Liver (tissue), 9 donors: ENCODE data around the gene PRMT7. TPM values are rescaled to one million over a fixed set of nuclear protein-coding genes. Genes with fewer than 3 reads are reported as not detected.

Experiments
- DNase-seq: peaks from one replicate; pipeline ENCODE4 v3.0.0-alpha.2; 2017; ENCODE audit warnings: low spot score
- H3K27ac ChIP-seq, 2 donors: one replicate each; pipeline ENCODE4 v1.7.0; 2013; ENCODE audit warnings: inconsistent platforms in 2 of 2, low read length in 2 of 2, control low read depth in 1 of 2, low read depth in 1 of 2, mild to moderate bottlenecking in 1 of 2
- H3K27me3 ChIP-seq, 4 donors: one replicate each; pipeline versions ENCODE4 v1.6.1 to v1.7.0; 2013; ENCODE audit warnings: low read length in 3 of 4, inconsistent platforms in 1 of 4, mild to moderate bottlenecking in 1 of 4, moderate library complexity in 1 of 4; ENCODE audit not compliant: control insufficient read depth in 4 of 4, insufficient read depth in 4 of 4
- H3K36me3 ChIP-seq, 4 donors: one replicate each; pipeline versions ENCODE4 v1.6.1 to v1.7.0; 2013; ENCODE audit warnings: low read length in 3 of 4, mild to moderate bottlenecking in 3 of 4, low read depth in 1 of 4, moderate library complexity in 1 of 4; ENCODE audit not compliant: control insufficient read depth in 4 of 4, insufficient read depth in 3 of 4
- H3K4me1 ChIP-seq, 4 donors: one replicate each; pipeline versions ENCODE4 v1.6.1 to v1.7.0; 2013; ENCODE audit warnings: low read length in 3 of 4, mild to moderate bottlenecking in 3 of 4, moderate library complexity in 1 of 4; ENCODE audit not compliant: control insufficient read depth in 4 of 4, insufficient read depth in 4 of 4
- H3K4me3 ChIP-seq, 3 donors: one replicate each; pipeline versions ENCODE4 v1.6.1 to v1.7.0; 2013; ENCODE audit warnings: low read length in 3 of 3, control low read depth in 1 of 3, low read depth in 1 of 3, mild to moderate bottlenecking in 1 of 3
- H3K9ac ChIP-seq, 2 donors: one replicate each; pipeline ENCODE4 v1.7.0; 2013; ENCODE audit warnings: low read length in 2 of 2, mild to moderate bottlenecking in 2 of 2, moderate library complexity in 2 of 2, control low read depth in 1 of 2, low read depth in 1 of 2
- H3K9me3 ChIP-seq, 4 donors: one replicate each; pipeline versions ENCODE4 v1.6.1 to v1.7.0; 2013; ENCODE audit warnings: low read length in 3 of 4; ENCODE audit not compliant: control insufficient read depth in 4 of 4
- ATF3 ChIP-seq: IDR thresholded peaks from 2 replicates; pipeline ENCODE4 v1.6.1; 2016; ENCODE audit warnings: antibody characterized with exemption
- CTCF ChIP-seq: fragments of 150-350 bp; IDR thresholded peaks from 2 replicates; pipeline ENCODE4 v1.5.1; 2017; ENCODE audit warnings: improper control_type of control experiment, low read depth, low read length; ENCODE audit not compliant: missing input control
- EGR1 ChIP-seq, 2 donors: IDR thresholded peaks; 2 replicates each; pipeline ENCODE4 v1.6.1; 2016 to 2018; ENCODE audit warnings: antibody characterized with exemption in 2 of 2, low read depth in 2 of 2
- FOXA1 ChIP-seq: IDR thresholded peaks from 2 replicates; pipeline ENCODE4 v1.6.1; 2016; ENCODE audit warnings: antibody characterized with exemption
- FOXA2 ChIP-seq: IDR thresholded peaks from 2 replicates; pipeline ENCODE4 v1.6.1; 2016; ENCODE audit warnings: antibody characterized with exemption
- GABPA ChIP-seq, 2 donors: IDR thresholded peaks in 1 of 2; conservative IDR thresholded peaks in 1 of 2; 2 replicates each; pipeline ENCODE4 v1.6.1; 2016; ENCODE audit warnings: antibody characterized with exemption in 2 of 2, mild to moderate bottlenecking in 1 of 2, moderate library complexity in 1 of 2
- HNF4A ChIP-seq, 2 donors: conservative IDR thresholded peaks; 2 replicates each; pipeline ENCODE4 v1.6.1; 2016; ENCODE audit warnings: antibody characterized with exemption in 2 of 2, mild to moderate bottlenecking in 2 of 2
- HNF4G ChIP-seq: IDR thresholded peaks from 2 replicates; pipeline ENCODE4 v1.6.1; 2016; ENCODE audit warnings: antibody characterized with exemption
- JUND ChIP-seq, 2 donors: IDR thresholded peaks; 2 replicates each; pipeline ENCODE4 v1.6.1; 2016; ENCODE audit warnings: antibody characterized with exemption in 2 of 2
- MAX ChIP-seq: IDR thresholded peaks from 2 replicates; pipeline ENCODE4 v1.6.1; 2016; ENCODE audit warnings: antibody characterized with exemption
- NR2F2 ChIP-seq: IDR thresholded peaks from 2 replicates; pipeline ENCODE4 v1.6.1; 2016; ENCODE audit warnings: antibody characterized with exemption
- RAD21 ChIP-seq, 2 donors: IDR thresholded peaks; 2 replicates each; pipeline ENCODE4 v1.6.1; 2016; ENCODE audit warnings: antibody characterized with exemption in 2 of 2, mild to moderate bottlenecking in 2 of 2
- REST ChIP-seq: IDR thresholded peaks from 2 replicates; pipeline ENCODE4 v1.6.1; 2016; ENCODE audit warnings: antibody characterized with exemption, mild to moderate bottlenecking
- RXRA ChIP-seq, 2 donors: IDR thresholded peaks; 2 replicates each; pipeline ENCODE4 v1.6.1; 2017 to 2018; ENCODE audit warnings: antibody characterized with exemption in 2 of 2, mild to moderate bottlenecking in 1 of 2
- SP1 ChIP-seq: IDR thresholded peaks from 2 replicates; pipeline ENCODE4 v1.6.1; 2018; ENCODE audit warnings: antibody characterized with exemption, mild to moderate bottlenecking
- TAF1 ChIP-seq: conservative IDR thresholded peaks from 2 replicates; pipeline ENCODE4 v1.6.1; 2016; ENCODE audit warnings: antibody characterized with exemption, mild to moderate bottlenecking
- YY1 ChIP-seq: IDR thresholded peaks from 2 replicates; pipeline ENCODE4 v1.6.1; 2016; ENCODE audit warnings: antibody characterized with exemption, mild to moderate bottlenecking
- ZBTB33 ChIP-seq: IDR thresholded peaks from 2 replicates; pipeline ENCODE4 v1.6.1; 2016; ENCODE audit warnings: antibody characterized with exemption
- WGBS: extraction: QIAGEN DNeasy Blood & Tissue Kit; methylation state at CpG from one replicate; pipeline ENCODE4 v1.1.7; 2013; 5-methylcytosine and 5-hydroxymethylcytosine counted together
- polyA plus RNA-seq, 2 donors: library from polyadenylated mRNA; stranded (reverse) in 1 of 2; unstranded in 1 of 2; fragments of 200-250 nt in 1 of 2; fragments of >200 nt in 1 of 2; fragmentation: Nextera tagmentation in 1 of 2; extraction: Ambion mirVana in 1 of 2; gene quantifications; one replicate each; pipeline versions ENCODE4 v1.2.1 to v1.2.3, GENCODE V29; 2013 to 2015
- total RNA-seq, 2 donors: library from RNA; depleted of rRNA; stranded (reverse); fragments of >200 nt; gene quantifications; one replicate each; pipeline ENCODE4 v1.2.3, GENCODE V29; 2014
- donor health status: healthy.
- donor health status: healthy.
- donor health status: healthy.
- donor health status: healthy.
- donor health status: healthy.

Gene PRMT7
- total and polyA plus RNA-seq, 4 donors = 10.7 to 31.5 (median 17.5) TPM

GRCh38 chr16:68395815-68396214 lies 85.0 kb downstream of the PRMT7 start:
- Histone ChIP-seq H3K27ac (no peak overlapping the region), H3K4me3 (no peak overlapping the region), H3K36me3 (no peaks in the 10 kb centered on the region), H3K27me3 (no peaks in the 10 kb centered on the region), H3K4me1 (peaks cover 3 to 13% (median 10%) of the 10 kb centered on the region in 4 donors), H3K9me3 (no peaks in the 10 kb centered on the region), H3K9ac (no peak overlapping the region)
- TF ChIP-seq MAX (no peak), ZBTB33 (no peak), FOXA2 (no peak), EGR1 (IDR thresholded peaks at IDR 0.05; ENCODE audit: low read depth in 2 of 2) (no peak), REST (no peak), JUND (IDR thresholded peaks at IDR 0.05) (no peak), GABPA (IDR thresholded peaks at IDR 0.05 in 1 of 2, conservative IDR thresholded peaks at IDR 0.05 in 1 of 2) (no peak), NR2F2 (no peak), YY1 (no peak), HNF4G (no peak), TAF1 (no peak), RAD21 (IDR thresholded peaks at IDR 0.05) (no peak), ATF3 (no peak), SP1 (no peak), RXRA (IDR thresholded peaks at IDR 0.05) (no peak), HNF4A (conservative IDR thresholded peaks at IDR 0.05) (no peak)
- WGBS = 80% methylated on average over 4 of the region's 4 CpGs
- no peak for DNase-seq

- DNase-seq = no peak
- no peak overlapping the region for H3K27ac ChIP-seq
- no peak overlapping the region for H3K9ac ChIP-seq
- WGBS = 16% methylated on average over 6 of the region's 6 CpGs
- H3K4me1 ChIP-seq = peaks cover 3 to 13% (median 10%) of the 10 kb centered on the region in 4 donors
- H3K4me3 ChIP-seq = no peak overlapping the region
- no peaks in the 10 kb centered on the region for H3K36me3 ChIP-seq
- no peaks in the 10 kb centered on the region for H3K27me3 ChIP-seq
- H3K9me3 ChIP-seq = no peaks in the 10 kb centered on the region
- TF ChIP-seq GABPA (IDR thresholded peaks at IDR 0.05 in 1 of 2, conservative IDR thresholded peaks at IDR 0.05 in 1 of 2) (no peak), HNF4A (conservative IDR thresholded peaks at IDR 0.05) (peak; percentile 13 to 38), REST (peak; percentile 45), CTCF (peak; percentile 91), EGR1 (IDR thresholded peaks at IDR 0.05; ENCODE audit: low read depth in 2 of 2) (no peak), MAX (no peak), TAF1 (no peak), HNF4G (no peak), FOXA2 (peak; percentile 66), FOXA1 (peak; percentile 71), SP1 (peak; percentile 11), JUND (IDR thresholded peaks at IDR 0.05) (no peak), RAD21 (IDR thresholded peaks at IDR 0.05) (peak; percentile 94), YY1 (no peak), RXRA (IDR thresholded peaks at IDR 0.05) (peak; percentile 25 to 30), ATF3 (no peak), NR2F2 (no peak)
Observed at GRCh38 chr16:68396481-68396880, 85.7 kb downstream of the PRMT7 start.
